Embryonic facial prominence (tissue), 1 donor: Measurements from ENCODE around the gene TTC4.
"Not testable (repeated sequence)": the region's sequence is repeated elsewhere in the genome, so short reads cannot be mapped to it uniquely, and the experiment has no call there.

Source experiments
- DNase-seq: peaks from one replicate; pipeline ENCODE4 v3.0.0-alpha.2; 2016; ENCODE audit errors: extremely low spot score

TTC4 gene

DNA sequence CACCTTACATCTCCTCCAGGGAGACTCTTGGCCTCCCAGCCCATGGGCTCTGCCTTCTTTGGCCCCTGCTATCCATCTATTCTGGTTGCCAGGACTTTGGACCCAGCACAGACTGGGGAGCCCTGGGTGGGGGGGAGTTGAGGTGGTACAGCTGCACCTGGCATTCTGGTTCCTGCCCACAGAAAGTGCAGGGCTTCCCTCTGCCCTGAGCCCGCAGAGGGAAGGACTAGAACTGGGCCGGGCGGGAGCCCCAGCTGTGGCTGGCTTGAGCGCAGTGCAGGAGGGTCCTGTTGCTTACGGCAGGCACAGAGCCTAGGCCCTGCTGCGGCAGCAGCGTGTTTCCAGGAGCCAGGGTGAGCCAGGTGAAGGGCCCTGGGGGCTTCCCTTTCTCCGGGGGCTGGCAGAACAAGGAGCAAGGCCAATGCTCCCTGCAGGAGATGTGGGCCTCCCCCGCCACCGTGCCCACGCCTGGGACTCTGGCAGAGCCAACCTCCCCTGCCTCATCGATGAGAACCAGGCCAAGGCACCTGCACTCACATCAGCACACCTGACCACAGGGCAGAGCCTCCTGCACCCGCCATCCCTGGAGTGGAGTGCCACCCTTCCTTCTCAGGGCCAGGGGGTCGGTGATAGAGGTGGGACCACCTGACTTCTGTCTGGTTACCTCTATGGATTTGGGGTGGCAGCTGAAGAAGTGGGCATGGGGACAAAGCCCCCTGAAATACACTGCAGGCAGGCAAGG is 32.6 kb downstream of the TTC4 start:
- DNase-seq, result no peak

DNA sequence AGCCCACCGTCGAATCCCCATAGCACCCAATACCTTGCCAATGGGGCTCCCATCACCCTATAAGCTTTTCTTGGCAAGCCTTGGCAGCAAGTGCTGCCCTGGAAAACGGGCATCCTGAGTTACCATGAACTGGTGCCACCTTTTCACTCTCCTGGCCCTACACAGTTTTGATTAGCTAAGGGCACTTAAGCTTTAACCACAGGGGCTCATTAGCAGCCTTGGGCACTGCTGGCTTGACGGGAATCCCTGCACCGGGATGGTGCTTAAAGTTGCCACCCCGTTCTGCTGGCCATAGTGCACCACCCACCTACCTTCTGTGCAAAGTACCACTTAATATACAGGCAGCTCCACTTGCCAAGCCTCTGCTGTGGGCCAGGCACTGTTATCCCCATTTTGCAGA is 34.9 kb downstream of the TTC4 start:
- DNase-seq, result no peak

DNA sequence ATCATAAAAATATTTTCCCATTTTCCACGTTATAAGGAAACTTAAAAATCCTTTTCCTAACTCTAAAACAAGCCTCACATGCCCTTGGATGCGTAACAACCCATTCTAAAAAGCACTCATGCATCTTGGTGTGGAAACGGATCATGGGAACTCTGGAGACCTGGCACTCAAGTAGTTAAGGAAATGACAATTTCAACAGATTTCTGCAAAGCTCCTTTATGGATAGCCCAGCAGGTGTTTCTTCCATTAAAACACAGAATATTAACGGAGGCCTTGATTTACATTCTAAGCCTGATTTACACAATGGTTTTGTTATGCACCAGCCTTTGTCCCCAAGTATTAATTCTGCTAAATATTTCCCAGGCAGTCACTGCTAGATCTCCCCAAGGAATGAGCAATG is 35.8 kb downstream of the TTC4 start:
- DNase-seq, result no peak

DNA sequence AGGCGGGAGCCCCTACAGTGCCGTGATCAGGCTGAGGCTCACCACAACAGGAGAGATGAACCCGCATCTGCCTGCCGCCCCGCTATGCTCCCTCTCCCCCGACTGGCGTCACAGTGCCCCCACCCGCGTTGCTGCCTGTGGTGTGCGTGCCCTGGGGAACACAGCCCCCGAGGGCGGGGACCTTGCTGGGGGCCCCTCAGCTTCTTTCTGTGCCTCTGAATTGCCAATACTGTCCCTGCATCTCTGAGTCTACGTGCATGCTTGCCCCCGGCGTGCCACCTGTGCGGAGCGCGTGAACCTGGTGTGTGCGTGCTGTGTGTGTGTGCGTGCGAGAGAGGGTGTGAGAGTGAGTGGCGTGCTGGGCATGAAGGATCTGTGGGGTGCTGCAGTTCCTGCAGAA is 38.4 kb downstream of the TTC4 start:
- DNase-seq, result no peak

DNA sequence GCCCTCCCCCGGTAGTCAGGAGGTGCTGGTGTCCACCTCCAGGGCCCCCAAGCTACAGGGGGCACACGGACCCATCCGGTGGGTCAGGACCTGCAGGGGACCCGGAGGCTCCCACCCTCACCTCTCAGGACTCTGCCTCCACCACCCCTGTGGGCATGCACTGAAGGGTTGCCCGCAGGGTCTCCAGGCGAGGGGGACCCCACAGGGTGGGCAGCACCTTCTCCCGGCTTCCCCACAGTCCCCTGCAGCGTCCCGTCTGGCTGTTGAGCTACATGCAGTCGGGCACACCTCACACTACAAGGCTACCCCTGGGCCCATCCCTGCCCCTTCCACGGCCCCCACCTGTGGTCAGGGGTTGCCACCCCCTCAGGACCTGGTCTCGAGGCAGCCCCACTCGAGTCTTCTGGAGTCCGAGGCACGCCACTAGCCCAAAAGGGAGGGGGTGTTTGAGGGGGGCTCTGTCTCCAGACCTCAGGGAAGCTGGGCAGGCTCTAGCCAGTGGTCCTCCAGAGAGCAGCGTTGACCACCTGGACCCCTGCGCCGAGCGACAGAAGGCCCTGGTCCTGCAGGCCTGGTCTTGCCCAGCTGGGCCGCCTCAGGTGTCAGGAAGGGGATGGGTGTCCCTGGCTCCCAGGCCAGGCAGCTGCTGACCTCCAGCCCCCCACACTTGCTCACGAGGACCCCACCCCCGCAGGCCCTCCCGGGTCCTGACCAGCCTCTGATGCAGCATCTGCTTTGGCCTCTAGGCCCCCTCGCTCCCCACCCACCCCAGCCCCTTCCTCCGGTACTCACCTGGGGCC is 39.0 kb downstream of the TTC4 start:
- DNase-seq, result no peak

DNA sequence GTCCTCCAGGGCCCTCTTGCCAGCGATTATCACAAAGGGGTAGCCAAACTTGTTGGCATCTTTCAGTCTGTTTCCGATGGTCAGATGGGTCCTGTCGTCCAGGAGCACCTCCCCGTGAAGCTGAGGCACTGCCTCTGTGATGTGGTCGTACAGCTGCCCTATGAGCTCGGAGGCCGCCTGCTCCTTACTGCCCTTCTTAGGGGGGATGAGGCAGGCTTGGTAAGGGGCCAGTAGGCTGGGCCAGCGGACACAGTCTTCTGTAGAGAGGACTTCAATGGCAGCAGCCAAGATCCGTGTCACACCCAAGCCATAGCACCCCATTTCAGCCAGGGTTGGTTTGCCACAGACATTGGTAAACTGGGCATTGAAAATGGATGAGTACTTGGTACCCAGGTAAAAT is 42.2 kb downstream of the TTC4 start:
- no peak for DNase-seq

DNA sequence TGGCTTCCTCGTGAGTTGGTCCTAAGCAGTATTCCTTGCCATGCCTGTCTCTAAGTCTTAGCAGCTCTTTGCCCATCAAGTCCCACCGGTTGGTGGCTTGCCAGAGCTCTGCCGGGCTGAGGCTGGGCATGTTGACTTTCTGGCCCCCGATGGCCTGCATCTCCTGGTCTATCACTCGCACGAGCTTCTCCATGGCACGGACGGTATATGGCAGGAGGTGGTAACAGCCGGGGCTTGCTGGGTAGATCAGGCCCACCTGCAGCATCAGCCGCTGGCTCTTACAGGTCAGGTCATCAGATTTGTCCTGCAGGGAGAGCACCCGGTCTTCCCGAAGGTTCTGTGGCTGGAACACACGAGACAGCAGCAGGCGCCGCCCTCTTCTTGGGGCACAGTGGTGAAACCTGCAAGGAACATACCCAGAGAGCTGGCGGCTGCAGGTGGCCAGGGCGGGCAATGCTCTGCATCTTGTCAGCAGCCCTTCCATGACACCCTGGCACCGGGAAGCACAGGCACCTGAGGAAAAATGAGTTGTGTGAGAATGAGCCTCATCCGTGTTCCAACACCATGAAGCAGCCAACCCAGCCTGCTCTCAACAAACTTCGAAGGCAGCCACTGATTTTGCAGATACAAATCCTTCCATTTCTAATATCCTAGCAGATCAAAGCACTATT is 43.2 kb downstream of the TTC4 start:
- no peak for DNase-seq

DNA sequence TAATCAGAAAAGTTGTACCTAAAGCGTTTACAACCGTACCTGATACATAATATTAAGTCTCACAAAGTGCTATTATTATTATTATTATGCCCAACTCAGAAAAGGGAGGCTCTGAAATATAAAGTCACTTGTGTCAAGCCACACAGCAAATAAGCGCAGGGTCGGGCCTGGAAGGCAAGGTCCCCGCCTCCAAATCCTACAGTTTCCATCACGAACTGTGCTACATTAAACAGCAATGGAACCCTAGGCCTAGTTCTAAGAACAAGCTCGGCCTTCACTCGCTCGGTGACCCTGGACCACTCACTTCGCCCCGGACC is 48.1 kb downstream of the TTC4 start:
- DNase-seq, result no peak

DNA sequence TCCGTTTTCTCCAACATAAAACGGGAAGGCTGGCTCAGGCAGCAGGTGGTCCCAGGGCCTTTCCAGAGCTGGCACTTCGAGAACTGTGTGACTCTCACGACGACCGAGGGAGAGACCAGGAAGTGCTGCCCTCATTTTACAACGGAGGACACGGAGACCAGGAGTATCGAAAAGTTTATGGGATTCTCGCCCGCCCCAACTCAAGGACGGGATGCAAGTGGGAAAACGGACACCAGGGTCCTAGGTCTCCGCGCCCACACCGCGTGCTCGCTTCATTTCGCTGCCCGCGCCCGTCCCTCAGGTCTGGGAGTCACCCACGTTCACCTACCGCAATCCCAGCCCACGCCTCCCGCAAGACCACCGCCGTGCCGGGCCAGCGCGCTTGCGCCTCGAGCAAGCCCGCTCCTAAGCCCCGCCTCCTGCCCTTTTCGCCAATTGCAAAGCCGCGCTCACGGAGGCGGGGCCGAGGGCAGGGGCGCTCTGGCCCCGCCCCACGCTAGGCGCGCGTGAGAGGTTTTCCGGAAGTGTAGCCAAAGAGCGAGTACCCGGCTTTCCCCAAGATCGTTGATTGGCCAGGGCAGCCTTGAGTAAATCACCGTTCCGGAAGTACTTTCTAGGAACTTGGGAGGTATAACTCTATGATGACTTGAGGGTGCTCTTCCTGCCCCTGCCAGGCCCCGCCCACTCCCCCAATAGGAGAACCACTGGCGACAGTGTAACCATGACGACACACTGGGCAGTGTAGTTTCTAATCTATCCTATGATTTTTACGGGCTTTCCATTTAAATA is 48.7 kb downstream of the TTC4 start, which contains the start of gene PARS2:
PARS2 (minus strand) TSS at position 391 of the 789 bp plus-strand sequence. CDS start 5,362 bp downstream, outside the sequence.
- DNase-seq, result peak; percentile 100

DNA sequence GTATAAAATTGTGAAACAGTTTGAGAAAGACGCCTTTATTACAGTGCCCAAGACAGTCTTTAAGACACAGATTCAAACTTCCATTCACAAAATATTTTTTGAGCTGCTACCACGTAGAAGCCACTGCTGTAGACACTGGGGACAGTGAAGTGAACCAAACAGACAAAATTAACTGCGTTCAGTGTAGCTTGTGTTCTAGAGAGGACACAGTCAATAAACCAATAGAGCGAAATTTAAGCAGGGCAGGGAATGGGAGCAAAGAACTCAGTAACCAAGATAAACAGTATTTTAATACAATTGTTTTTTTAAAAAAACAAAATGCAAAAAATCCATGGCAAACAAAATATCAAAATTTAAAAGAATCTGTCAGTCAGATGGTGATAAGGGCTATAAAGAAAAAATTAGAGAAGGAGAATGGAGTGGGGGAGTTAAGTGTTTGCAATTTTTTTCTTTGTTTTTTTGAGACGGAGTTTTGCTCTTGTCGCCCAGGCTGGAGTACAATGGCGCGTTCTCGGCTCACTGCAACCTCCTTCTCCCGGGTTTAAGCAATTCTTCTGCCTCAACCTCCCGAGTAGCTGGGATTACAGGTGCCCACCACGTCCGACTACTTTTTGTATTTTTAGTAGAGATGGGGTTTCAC is 49.4 kb downstream of the TTC4 start:
- DNase-seq, result no peak

DNA sequence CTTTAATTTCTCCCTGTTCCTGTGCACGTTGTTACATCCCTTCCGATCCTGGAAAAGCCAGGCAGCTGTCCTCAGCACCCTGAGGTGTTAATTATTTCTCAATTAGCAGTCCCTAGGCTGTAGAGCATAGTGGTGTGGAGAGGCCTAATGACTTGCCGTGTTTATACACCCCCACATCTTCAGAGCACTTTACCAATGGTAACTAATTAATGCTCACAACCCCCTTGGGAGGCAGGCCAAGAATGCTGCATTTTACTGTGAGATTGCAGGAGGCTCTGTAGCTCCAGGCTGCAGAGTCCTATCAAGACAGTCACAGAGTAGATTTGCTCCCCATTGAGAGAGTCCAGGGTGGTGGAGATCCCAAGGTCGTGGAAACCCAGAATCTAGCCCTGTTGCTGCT is 51.1 kb downstream of the TTC4 start:
- no peak for DNase-seq

DNA sequence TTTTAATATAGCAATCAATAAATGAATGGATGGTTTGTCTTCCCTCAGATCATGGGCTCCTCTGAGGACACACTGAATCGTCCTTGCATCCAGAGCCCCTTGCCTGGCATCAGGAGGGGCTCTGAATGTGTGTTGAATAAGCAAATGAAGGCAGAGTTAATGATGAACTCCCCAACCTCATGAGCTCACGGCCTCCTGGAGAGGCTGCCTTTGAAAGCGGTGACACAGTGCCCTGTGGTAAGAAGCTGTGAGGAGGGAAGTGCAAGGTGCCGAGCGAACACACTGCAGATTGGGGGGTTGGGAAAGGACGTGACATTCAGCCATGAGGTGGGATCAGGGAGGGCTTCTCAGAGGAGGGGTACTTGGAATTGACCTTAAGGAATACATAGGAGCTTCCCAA is 51.9 kb downstream of the TTC4 start:
- no peak for DNase-seq

DNA sequence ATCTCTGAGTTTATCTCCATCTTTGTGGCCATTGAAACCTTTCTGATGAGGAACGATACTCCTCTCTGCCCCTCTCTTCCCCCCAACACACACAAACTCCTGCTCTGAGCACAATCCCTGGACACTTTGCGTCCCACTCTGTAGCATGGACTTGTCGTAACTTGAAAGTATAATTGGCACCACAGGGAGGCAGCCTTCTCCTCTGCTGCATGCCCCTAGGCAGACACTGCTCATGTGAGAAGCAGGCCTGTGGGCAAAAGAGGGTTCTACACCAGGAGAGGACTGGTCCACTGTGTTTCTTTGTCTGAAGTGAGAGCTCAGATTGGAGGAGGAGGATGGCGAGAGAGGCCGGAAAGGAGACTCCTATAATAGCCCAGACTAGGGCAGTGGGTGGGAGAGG is 52.4 kb downstream of the TTC4 start:
- DNase-seq, result no peak

DNA sequence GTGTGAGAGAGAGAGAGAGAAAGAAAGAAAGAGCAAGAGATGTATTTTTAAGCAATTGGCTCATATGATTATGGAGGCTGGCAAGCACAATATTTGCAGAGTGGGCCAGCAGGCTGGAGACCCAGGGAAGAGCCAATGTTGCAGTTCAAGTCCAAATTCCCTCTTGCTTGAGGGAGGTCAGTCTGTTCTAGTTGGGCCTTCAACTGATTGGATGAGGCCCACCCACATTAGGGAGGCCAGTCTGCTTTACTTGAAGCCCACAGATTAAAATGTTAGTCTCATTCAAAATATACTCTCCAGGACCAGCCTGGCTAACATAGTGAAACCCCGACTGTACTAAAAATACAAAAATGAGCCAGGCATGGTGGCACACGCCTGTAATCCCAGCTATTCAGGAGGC is 57.3 kb downstream of the TTC4 start:
- DNase-seq, result no peak

DNA sequence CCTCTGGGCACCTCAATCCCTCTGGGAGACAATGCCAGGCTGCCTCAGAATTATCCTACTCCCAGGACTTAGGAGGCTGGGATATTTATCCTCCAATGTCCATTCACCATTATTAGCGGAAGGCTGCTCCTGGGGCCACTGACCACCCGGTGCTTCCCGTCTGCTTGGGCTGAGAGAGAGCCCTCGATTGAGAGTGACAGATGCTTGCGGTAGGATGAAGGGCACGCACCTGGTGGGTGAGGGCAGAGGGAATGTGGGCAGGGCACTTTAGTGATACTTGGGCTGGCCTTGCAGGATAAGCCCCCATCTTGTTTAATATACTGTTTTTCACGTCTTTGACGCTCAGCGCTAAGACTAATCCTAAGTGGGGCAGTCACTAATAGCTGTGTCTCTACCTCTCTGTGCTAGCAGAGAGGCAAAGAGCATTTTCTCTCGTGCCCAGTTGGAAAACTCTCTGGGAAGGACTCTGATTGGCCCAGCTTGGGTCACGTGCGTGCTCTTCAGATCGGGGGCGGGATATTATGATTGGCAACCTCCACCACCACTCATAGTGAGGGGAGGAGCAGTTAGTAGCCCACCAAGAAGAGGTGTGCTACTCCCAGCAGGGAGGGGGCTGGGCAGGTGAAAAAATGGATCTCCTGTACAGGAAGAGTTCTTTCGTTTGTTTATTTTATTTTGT is 59.3 kb downstream of the TTC4 start:
- no peak for DNase-seq

DNA sequence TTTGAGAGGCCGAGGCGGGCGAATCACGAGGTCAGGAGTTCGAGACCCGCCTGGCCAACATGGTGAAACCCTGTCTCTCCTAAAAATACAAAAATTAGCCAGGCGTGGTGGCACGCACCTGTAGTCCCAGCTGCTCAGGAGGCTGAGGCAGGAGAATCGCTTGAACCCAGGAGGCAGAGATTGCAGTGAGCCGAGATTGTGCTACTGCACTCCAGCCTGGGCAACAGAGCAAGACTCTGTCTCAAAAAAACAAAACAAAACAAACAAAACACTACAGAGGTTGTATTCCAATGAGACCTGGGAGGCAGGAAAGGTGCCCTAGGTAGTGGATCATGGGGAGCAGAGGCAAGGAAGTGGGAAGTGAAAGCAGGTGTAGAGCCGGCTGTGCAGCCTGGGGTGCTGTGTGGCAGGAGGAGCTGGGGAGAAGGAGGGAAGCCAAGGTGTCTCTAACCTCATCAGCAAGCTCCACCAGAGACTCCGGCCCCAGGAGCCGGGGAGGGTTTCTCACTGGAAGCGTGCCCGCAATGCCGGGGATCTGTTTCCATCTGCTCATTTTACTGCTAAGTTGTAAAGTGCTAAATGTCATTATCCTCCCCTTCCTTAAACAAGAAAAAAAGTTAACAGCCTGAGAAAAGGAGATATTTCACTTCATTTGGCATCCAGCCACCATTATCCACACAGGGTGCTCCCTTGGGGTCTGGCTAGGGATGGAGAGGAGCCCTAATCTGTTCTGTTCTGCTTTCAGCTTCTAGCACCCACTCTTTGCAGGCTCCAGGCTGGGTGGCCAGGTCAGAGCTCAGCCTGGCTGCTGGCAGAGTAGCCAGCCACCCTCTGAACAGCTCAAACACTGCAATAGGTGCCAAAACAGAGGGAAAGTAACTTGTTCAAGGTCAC is 60.4 kb downstream of the TTC4 start:
- DNase-seq, result not testable (repeated sequence)

DNA sequence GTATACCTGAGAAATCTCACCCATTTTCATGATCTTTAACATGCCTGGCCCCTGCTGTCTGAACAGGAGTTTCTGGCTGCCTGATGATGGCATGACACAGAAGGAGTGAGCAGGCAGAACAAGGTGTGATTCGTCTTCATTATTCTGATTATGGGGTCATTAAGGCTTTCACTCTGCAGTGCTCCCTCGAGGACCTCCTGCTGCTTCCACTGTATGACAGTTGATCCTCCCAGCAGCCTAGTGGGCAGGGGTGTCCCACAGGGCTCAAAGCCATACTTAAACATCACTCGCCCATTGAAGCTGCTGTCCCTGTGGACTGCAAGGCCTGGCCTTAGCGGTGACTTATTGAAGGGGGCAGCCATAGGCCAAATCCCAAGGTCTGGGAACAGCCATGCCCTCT is 61.4 kb downstream of the TTC4 start:
- no peak for DNase-seq

DNA sequence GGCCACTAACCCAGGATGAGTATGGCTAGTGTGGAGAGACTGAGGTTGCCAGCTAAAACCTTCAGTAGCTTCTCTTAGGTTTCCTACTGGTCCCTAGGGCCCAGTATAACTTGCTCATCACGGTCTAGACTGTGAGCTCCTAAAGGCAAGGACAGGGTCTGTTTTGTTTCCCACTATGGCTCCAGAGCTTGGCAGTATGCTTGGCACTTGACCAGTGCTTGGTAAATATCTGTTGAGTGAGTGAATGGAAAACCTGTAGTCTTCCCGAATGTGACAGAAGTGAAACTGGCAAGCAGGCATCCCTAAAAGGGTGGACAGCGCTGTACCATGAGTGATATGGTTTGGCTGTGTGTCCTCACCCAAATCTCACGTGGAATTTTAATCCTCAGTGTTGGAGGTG is 61.8 kb downstream of the TTC4 start:
- DNase-seq, result no peak

DNA sequence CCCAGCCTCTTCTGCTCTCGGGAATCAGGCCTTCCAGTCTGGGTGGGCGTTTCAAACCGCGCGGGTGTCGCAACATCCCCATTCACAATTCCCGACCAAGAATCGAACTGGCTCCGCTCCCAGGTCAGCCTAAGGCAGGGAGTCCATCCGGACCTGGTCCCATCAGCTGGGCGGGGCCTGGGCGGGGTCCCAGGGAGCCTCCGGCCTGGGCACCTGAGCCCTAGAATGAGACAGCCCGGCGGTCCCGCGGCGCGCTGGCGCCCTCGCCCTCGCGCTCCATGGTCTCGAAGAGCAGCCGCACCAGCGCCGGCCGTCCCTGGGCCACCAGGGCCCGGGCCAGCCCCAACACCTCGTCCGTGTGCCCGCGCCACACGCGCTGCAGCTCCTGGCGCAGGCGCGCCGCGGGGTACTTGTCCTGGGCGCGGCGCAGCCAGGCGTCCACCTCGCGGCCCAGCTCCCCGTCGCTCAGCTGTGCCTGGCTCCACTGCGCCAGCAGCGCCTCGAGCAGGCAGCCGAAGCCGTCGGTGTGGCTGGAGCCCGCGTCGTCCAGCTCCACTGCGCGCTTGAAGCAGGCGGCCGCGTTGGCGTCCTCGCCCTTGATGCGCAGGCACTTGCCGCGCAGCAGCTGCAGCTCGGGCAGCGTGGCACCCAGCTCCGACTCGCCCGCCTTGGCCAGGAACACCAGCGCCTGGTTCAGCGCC is 65.5 kb downstream of the TTC4 start:
- DNase-seq, result no peak
